Measurements from ENCODE around the gene GRIN2C.

DNA sequence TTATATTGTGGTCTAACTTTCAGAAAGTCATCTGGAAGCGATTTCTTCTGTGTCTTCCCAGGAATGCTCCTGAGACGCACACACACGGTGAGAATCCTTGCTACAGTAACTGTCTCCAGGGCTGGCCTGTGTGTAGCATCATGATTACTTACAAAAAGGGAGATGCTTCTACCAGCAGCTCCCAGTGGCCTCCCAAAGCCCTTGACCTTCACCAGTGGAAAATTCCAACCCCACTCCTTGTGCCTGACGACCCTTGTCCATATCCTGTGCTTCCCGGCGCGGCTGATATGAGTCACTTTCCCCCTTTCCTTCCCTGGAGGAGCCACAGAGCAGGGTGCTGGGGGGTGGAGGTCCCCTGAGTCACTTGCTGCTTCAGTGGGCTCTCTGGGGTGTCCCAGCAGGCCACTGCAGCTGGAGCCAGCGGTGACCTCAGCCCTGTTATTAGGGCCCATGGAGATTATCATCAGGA is 61.4 kb downstream of the GRIN2C start:
- TF ChIP-seq, protein P1, sequence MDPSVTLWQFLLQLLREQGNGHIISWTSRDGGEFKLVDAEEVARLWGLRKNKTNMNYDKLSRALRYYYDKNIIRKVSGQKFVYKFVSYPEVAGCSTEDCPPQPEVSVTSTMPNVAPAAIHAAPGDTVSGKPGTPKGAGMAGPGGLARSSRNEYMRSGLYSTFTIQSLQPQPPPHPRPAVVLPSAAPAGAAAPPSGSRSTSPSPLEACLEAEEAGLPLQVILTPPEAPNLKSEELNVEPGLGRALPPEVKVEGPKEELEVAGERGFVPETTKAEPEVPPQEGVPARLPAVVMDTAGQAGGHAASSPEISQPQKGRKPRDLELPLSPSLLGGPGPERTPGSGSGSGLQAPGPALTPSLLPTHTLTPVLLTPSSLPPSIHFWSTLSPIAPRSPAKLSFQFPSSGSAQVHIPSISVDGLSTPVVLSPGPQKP (IDR thresholded peaks at IDR 0.05; ENCODE audit: borderline replicate concordance, low read depth, low read length) = no peak
- TF ChIP-seq, protein P2, sequence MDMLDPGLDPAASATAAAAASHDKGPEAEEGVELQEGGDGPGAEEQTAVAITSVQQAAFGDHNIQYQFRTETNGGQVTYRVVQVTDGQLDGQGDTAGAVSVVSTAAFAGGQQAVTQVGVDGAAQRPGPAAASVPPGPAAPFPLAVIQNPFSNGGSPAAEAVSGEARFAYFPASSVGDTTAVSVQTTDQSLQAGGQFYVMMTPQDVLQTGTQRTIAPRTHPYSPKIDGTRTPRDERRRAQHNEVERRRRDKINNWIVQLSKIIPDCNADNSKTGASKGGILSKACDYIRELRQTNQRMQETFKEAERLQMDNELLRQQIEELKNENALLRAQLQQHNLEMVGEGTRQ (IDR thresholded peaks at IDR 0.05; ENCODE audit: low read depth, low read length) = no peak
- TF ChIP-seq, protein P3, sequence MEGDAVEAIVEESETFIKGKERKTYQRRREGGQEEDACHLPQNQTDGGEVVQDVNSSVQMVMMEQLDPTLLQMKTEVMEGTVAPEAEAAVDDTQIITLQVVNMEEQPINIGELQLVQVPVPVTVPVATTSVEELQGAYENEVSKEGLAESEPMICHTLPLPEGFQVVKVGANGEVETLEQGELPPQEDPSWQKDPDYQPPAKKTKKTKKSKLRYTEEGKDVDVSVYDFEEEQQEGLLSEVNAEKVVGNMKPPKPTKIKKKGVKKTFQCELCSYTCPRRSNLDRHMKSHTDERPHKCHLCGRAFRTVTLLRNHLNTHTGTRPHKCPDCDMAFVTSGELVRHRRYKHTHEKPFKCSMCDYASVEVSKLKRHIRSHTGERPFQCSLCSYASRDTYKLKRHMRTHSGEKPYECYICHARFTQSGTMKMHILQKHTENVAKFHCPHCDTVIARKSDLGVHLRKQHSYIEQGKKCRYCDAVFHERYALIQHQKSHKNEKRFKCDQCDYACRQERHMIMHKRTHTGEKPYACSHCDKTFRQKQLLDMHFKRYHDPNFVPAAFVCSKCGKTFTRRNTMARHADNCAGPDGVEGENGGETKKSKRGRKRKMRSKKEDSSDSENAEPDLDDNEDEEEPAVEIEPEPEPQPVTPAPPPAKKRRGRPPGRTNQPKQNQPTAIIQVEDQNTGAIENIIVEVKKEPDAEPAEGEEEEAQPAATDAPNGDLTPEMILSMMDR (conservative IDR thresholded peaks at IDR 0.05; ENCODE audit: low read depth, low read length) = no peak
- no peak for TF ChIP-seq POLR2A (IDR thresholded peaks at IDR 0.05; ENCODE audit: low read depth, low read length)
- TF ChIP-seq RFX5 (IDR thresholded peaks at IDR 0.05; ENCODE audit: low read depth, low read length) = no peak
- TF ChIP-seq MAZ (IDR thresholded peaks at IDR 0.05; ENCODE audit: borderline replicate concordance, low read depth, low read length) = no peak
- TF ChIP-seq NFE2L2 (IDR thresholded peaks at IDR 0.05; ENCODE audit: low read depth, low read length) = no peak
- no peak for TF ChIP-seq BHLHE40 (IDR thresholded peaks at IDR 0.05; ENCODE audit: low read depth, low read length)
- no peak for TF ChIP-seq MXI1 (IDR thresholded peaks at IDR 0.05; ENCODE audit: borderline replicate concordance, low read depth, low read length)
- no peak for TF ChIP-seq MAFK (IDR thresholded peaks at IDR 0.05; ENCODE audit: low read depth, low read length)
- no peak for TF ChIP-seq CEBPB (IDR thresholded peaks at IDR 0.05; ENCODE audit: low read depth, low read length)
- TF ChIP-seq RAD21 (IDR thresholded peaks at IDR 0.05; ENCODE audit: low read length) = no peak

Data from IMR-90 (cell line).